Cardiac fibroblast (primary cell): ENCODE results near the gene RFX2.

Experiments used
- DNase-seq, 2 donors: peaks; one replicate each; pipeline versions ENCODE4 v3.0.0 to v3.0.0-alpha.2; 2010; ENCODE audit warnings: low read depth in 2 of 2
- H3K4me3 ChIP-seq, 2 donors: replicated peaks in 1 of 2; 1 replicate in 1 of 2; 2 replicates in 1 of 2; pipeline ENCODE4 v1.5.1; 2011; ENCODE audit warnings: low read depth in 2 of 2, low read length in 2 of 2, mild to moderate bottlenecking in 2 of 2, moderate library complexity in 1 of 2
- CTCF ChIP-seq: IDR thresholded peaks from one replicate; pipeline ENCODE4 v1.5.1; 2011; ENCODE audit warnings: low read depth, mild to moderate bottlenecking, low read length, inconsistent platforms

The RFX2 gene

GRCh38 chr19:6056801-6057650 lies 53.3 kb downstream of the RFX2 start:
- H3K4me3 ChIP-seq, result no peak overlapping the region
- TF ChIP-seq CTCF, result no peak
- DNase-seq, result peak; percentile 97

GRCh38 chr19:6056282-6056741 lies 54.0 kb downstream of the RFX2 start:
- H3K4me3 ChIP-seq, result no peak overlapping the region
- DNase-seq, result no peak
- TF ChIP-seq CTCF, result no peak

GRCh38 chr19:6055013-6055795 lies 55.1 kb downstream of the RFX2 start:
- no peak overlapping the region for H3K4me3 ChIP-seq
- TF ChIP-seq CTCF, result no peak
- DNase-seq, result no peak

DNA sequence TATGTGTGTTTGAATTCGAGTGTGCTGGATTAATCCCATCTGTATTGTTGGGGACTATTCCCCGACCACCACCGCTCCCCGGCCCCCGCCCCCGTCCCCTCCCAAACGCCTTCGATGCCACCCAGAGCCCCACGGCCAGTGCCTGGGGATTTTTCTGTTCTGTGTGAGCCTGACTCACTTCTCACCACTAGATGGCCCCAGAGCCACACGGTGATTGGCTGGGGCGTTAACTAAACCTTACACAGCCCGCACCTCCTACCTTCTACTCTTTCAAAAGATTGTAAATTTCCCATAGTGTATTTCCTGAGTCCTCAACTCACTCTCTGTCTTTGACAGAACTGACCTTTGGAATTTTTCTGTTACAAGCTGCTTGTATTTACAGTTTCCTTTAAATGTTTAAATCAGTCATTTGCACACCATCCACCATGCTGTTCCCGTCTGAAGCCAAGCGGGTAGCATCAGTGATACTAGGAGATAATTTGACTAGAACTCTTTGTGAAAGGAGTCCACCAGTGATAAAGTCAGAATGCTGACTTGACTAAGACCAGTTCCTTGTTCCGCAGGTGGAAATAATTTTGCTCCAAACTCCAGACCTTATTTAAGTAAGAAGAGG lies 61.4 kb downstream of the RFX2 start:
- DNase-seq, result peak; percentile 79
- H3K4me3 ChIP-seq, result no peak overlapping the region
- peak; percentile 89 for TF ChIP-seq CTCF

DNA sequence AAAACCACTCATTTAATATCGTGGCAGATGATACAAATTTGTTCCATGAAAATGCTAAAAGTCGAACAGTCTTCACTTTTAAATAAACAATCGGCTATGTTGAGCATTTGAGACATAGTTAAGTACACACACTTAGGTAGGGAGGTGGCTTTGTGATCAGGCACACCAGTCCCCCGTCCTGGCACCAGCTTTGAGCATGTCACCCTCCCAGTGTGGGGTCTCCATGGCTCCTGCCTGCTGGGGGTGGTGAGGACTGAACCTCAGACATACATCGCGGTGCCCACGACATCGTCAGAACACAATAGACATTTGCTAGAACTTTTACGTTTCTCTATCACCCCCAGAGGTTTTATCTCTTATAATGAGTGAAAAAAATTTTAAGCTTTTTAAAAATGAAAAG lies 62.0 kb downstream of the RFX2 start:
- no peak overlapping the region for H3K4me3 ChIP-seq
- DNase-seq, result no peak
- no peak for TF ChIP-seq CTCF

GRCh38 chr19:6047741-6048251 lies 62.5 kb downstream of the RFX2 start:
- peak; percentile 70 for TF ChIP-seq CTCF
- DNase-seq, result peak; percentile 51 to 64
- H3K4me3 ChIP-seq, result no peak overlapping the region
